Endometrial microvascular endothelial cells (primary cell): ENCODE measurements around the gene CFAP221. TPM values are rescaled to one million over a fixed set of nuclear protein-coding genes. Genes with fewer than 3 reads are reported as not detected.
"Not testable (repeated sequence)": the region's sequence is repeated elsewhere in the genome, so short reads cannot be mapped to it uniquely, and the experiment has no call there.

Experiments
- in situ Hi-C: cut with HindIII; loops from 2 replicates; pipeline ENCODE4 v1.10.0; 2017; ENCODE audit warnings: low sequenced_read_pairs, low pct_unique_long_range_greater_than_20kb; ENCODE audit errors: inconsistent ontology term
- total RNA-seq: library from RNA; depleted of rRNA; stranded (reverse); fragments of >200 nt; gene quantifications from one replicate; pipeline ENCODE4 v1.2.3, GENCODE V29; 2015; ENCODE audit errors: inconsistent ontology term

Gene CFAP221
- total RNA-seq, 1 donor from 2014 or later = not detected

GRCh38 chr2:119579424-119580295, 35.4 kb downstream of the CFAP221 start:
- in situ Hi-C loops = no loop called here

- in situ Hi-C loops = no loop called here
Measured at GRCh38 chr2:119580550-119581072, 36.4 kb downstream of the CFAP221 start.

GRCh38 chr2:119583291-119583690, 39.0 kb downstream of the CFAP221 start:
- in situ Hi-C loops = no loop called here

- in situ Hi-C loops = no loop called here
Measured at GRCh38 chr2:119584469-119584868, 40.2 kb downstream of the CFAP221 start.

- in situ Hi-C loops = no loop called here
Measured at GRCh38 chr2:119586085-119586484, 41.8 kb downstream of the CFAP221 start.

- in situ Hi-C loops = no loop called here
Measured at GRCh38 chr2:119590873-119591272, 46.6 kb downstream of the CFAP221 start.

GRCh38 chr2:119591523-119591922, 47.3 kb downstream of the CFAP221 start:
- in situ Hi-C loops = no loop called here

GRCh38 chr2:119592436-119592835, 48.2 kb downstream of the CFAP221 start:
- in situ Hi-C loops = no loop called here

- in situ Hi-C loops = no loop called here
Measured at GRCh38 chr2:119596638-119597037, 52.4 kb downstream of the CFAP221 start.

- in situ Hi-C loops = no loop called here
Measured at GRCh38 chr2:119598596-119599263, 54.5 kb downstream of the CFAP221 start.

GRCh38 chr2:119599384-119599783, 55.1 kb downstream of the CFAP221 start:
- in situ Hi-C loops = no loop called here

- in situ Hi-C loops = no loop called here
Measured at GRCh38 chr2:119605096-119605495, 60.8 kb downstream of the CFAP221 start.

GRCh38 chr2:119606674-119607073, 62.4 kb downstream of the CFAP221 start:
- in situ Hi-C loops = no loop called here

GRCh38 chr2:119608553-119608952, 64.3 kb downstream of the CFAP221 start:
- in situ Hi-C loops = no loop called here

- in situ Hi-C loops = no loop called here
Measured at GRCh38 chr2:119609337-119609736, 65.1 kb downstream of the CFAP221 start.

GRCh38 chr2:119614140-119614539, 69.9 kb downstream of the CFAP221 start:
- in situ Hi-C loops = not testable (repeated sequence)

- in situ Hi-C loops = no loop called here
Measured at GRCh38 chr2:119616421-119616820, 72.2 kb downstream of the CFAP221 start.

GRCh38 chr2:119617455-119617854, 73.2 kb downstream of the CFAP221 start:
- in situ Hi-C loops = no loop called here

GRCh38 chr2:119618725-119619124, 74.5 kb downstream of the CFAP221 start:
- in situ Hi-C loops = not testable (repeated sequence)

- in situ Hi-C loops = no loop called here
Measured at GRCh38 chr2:119625226-119625625, 81.0 kb downstream of the CFAP221 start.
